Activated naive CD8-positive, alpha-beta T cell (primary cell): ENCODE data around the gene PRPF18.

Experiments
- H3K27ac Mint-ChIP-seq: one replicate; pipeline ENCODE4 v1.8.0; 2021; ENCODE audit warnings: mixed read lengths
- H3K27me3 Mint-ChIP-seq: one replicate; pipeline ENCODE4 v1.8.0; 2021; ENCODE audit warnings: mixed read lengths
- H3K36me3 Mint-ChIP-seq: one replicate; pipeline ENCODE4 v1.8.0; 2021; ENCODE audit warnings: mixed read lengths
- H3K4me1 Mint-ChIP-seq: one replicate; pipeline ENCODE4 v1.8.0; 2021; ENCODE audit warnings: low read depth, mixed read lengths
- H3K4me3 Mint-ChIP-seq: one replicate; pipeline ENCODE4 v1.8.0; 2021; ENCODE audit warnings: mild to moderate bottlenecking, mixed read lengths
- H3K9me3 Mint-ChIP-seq: one replicate; pipeline ENCODE4 v1.8.0; 2021; ENCODE audit warnings: low read depth, mixed read lengths

The PRPF18 gene

DNA sequence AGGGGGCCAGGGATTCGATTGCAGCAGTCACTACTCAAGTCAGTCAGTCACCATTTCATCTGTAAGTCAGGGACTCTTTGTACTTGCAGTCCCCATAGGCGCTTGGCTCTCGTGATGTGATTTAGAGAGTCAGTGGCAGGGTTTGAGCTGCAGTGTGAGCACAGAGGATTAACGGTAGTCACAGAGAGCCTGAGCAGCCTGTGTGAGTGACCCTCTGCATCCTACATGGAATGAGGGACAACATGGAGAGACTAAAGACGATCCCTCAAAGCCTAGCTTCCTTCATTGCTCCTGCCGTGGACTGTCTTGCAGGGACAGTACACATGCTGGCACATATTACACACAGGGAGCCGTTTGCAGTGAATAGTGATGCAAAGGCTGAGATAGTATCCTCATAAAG is 56.3 kb downstream of the PRPF18 start:
- peaks cover 54% of the 10 kb centered on the region for H3K36me3 Mint-ChIP-seq

DNA sequence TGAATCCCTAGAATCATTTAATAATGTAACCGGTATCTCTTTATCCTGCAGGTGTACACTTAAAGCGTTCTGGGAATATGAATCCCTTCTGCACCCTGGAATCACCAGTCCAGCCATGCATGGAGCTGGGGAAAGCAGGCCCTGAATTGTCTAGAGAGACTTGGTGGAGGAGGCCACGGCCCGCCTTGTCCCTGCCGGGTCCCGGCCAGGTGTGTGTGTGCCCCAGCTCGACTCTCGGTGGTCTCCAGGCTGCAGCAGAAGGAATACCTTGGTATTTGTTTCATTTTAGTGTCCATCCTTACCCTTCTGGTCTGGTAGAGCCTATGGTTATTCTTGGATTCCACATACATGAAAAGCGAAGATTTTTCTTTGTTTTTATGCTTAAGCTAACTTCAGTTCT is 58.1 kb downstream of the PRPF18 start:
- Mint-ChIP-seq H3K9me3 (peaks cover 25% of the 10 kb centered on the region), H3K27ac (no peak overlapping the region), H3K4me3 (no peak overlapping the region), H3K27me3 (no peaks in the 10 kb centered on the region), H3K4me1 (peaks cover 16% of the 10 kb centered on the region), H3K36me3 (peaks cover 46% of the 10 kb centered on the region)

More for the DNA sequence above, 56.3 kb downstream of the PRPF18 start:
- Mint-ChIP-seq H3K27ac (no peak overlapping the region), H3K9me3 (peaks cover 28% of the 10 kb centered on the region), H3K4me1 (peaks cover 4% of the 10 kb centered on the region), H3K4me3 (no peak overlapping the region), H3K27me3 (no peaks in the 10 kb centered on the region)

DNA sequence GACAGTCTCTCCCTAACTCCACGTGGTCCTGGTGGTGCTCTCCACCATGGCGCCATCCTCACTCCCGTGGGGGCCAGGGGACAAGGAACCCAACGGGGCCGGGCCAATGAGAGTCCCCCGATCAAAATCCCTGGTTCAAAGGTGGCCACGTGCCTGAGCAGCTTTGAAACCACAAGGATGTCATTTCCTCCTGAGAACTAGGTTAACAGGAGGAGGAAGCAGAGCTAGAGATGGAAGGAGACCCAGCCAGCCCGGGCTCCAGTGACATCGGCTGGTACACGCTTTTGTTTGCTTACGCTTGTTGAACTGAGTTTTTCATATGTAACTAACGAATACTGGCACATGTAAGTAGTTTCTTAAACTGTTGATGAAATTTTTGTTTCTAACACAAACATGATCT is 61.7 kb downstream of the PRPF18 start:
- Mint-ChIP-seq H3K27me3 (no peaks in the 10 kb centered on the region), H3K36me3 (peaks cover 13% of the 10 kb centered on the region), H3K27ac (no peak overlapping the region), H3K4me1 (peaks cover 16% of the 10 kb centered on the region), H3K9me3 (no peaks in the 10 kb centered on the region), H3K4me3 (no peak overlapping the region)

DNA sequence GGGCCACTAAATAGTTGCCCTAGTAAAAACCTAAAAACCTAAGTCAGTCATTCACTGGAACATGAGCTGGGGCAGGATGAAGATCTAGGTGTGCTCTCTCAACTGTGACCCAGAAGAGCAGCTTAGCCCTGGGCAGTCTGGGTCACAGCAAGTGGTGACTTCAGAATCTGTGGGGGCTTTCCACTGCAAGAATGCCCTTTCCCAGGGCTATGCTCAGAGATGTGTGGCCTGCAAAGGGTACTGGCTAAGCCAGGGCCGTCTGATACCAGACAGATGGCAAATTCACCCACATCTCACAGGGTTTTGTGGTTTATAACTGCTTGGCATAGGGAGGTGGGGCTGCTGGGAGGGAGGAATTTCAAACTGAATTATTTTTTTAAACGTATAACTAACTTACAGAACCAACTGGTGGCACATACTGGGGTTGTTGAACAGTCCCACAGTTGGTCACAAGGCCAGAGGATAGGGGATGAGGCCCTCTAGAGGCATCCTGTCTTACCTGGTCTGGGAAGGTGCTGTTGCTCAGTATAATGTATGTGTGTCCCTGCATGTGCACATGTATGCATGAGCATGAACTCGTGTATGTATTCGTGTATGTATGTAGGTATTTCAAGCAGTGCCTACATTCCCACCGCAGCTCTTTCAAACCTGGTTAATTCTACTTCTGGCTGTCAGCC is 63.2 kb downstream of the PRPF18 start:
- peaks cover 13% of the 10 kb centered on the region for H3K36me3 Mint-ChIP-seq
- no peaks in the 10 kb centered on the region for H3K27me3 Mint-ChIP-seq
- H3K9me3 Mint-ChIP-seq = no peaks in the 10 kb centered on the region
- H3K27ac Mint-ChIP-seq = no peak overlapping the region
- H3K4me3 Mint-ChIP-seq = no peak overlapping the region
- peaks cover 16% of the 10 kb centered on the region for H3K4me1 Mint-ChIP-seq

DNA sequence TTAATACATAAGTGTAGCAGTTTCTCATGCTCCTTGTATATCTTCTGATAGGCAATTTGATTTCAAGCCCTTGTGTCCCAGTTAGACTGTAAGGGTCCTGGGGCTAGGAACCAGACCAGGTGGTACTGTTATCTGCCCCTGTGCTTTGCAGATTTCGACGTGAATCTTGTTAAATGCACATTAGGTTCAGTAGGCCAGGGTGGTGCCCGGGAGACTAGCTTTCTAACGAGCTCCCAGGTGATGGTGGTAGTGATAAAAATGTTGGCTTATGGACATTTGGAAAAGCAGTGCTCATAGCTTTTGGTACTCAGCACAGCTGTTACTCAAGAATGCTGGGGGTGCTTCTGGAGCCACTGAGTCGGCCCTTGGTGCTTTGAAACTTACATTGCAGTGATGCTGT is 64.2 kb downstream of the PRPF18 start:
- Mint-ChIP-seq H3K4me3 (no peak overlapping the region), H3K4me1 (peaks cover 16% of the 10 kb centered on the region), H3K27me3 (no peaks in the 10 kb centered on the region), H3K27ac (no peak overlapping the region), H3K36me3 (peaks cover 7% of the 10 kb centered on the region), H3K9me3 (no peaks in the 10 kb centered on the region)

DNA sequence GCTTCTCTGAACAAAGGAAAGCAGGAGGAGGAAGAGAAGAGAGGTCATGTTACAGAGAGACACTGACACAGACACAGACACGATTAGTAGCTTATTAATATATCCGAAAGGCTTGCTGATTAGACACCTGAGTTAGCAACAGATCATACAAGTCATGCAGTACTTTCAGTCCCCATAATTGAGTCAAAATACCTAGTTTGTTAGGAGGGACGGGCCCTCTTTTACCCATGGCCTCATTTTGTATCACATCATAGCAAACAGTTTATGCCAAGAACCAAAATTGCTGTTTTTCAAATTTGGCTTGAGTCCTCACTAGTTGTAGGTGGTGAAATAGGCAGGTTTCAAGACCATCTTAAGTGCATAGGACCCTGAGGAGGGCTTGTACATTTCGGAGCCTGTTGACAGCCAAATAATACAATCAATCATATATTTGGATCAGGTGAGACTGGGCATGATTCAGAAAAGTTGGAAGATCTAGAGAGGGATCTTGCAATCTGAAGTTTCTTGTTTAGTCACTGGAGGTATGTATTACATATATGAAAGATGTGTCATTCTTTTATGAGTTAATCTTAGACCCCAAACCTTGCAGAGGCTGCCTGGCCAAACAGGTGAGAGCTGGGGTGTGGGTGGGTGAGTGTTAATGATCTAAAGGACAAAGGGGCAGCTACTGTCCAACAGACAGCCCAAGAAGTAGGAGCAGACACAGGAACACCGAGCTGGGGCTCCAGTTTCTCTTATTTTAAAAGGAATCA is 65.4 kb downstream of the PRPF18 start:
- Mint-ChIP-seq H3K27me3 (no peaks in the 10 kb centered on the region), H3K27ac (no peak overlapping the region), H3K4me1 (peaks cover 16% of the 10 kb centered on the region), H3K4me3 (no peak overlapping the region), H3K9me3 (no peaks in the 10 kb centered on the region), H3K36me3 (peaks cover 4% of the 10 kb centered on the region)

DNA sequence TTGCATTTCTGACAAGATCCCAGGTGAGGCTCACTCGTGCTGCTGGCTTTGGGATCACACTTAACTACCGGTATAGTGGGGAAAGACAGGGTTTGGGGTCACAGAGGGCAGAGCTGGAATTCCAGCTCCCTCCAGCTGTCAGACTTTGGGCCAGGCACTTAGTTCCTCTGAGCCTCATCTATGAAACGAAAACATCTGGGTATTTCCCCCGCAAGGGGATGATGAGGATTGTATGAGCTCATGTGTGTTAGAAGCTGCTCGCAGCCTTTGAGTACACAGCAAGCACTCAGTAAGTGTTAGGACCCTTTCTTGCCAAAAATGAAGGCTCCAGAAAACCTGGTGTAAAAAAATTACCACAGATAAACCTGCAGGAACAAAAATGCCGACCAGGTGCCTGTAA is 66.1 kb downstream of the PRPF18 start:
- H3K36me3 Mint-ChIP-seq = peaks cover 2% of the 10 kb centered on the region
- H3K27ac Mint-ChIP-seq = no peak overlapping the region
- H3K9me3 Mint-ChIP-seq = no peaks in the 10 kb centered on the region
- H3K4me1 Mint-ChIP-seq = peaks cover 13% of the 10 kb centered on the region
- no peaks in the 10 kb centered on the region for H3K27me3 Mint-ChIP-seq
- no peak overlapping the region for H3K4me3 Mint-ChIP-seq

DNA sequence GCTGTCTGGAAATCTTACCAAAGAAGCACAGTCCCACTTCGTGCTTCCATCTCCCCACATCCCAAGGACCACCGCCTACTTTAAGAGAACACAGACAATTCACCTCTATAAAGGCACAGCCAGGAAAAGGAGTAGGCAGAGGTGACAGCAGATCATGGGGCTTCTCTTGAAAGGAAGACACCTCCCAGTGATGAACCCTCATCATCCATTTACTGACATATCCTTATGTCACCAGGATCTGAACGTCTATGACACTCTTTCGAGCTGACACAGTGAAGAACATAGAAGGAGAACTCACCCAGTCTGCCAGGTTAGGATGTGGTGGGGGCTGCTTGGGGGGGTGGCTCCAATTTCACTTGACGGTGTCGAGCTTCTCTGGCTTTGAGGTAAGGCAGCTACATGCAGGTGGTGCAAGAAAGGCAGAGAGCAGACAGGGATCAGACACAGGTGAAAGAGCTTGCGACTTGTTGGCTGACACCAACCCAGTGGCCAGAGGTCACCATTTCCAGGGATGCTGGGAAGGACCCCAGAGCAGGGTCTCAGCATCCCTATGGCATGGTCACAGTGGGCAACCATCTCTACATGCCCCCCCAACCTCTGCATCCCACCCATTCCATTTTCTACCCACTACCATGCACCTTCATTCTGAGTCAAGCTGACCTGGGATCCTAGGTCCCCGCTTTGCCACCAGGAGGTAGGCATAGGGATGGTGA is 67.5 kb downstream of the PRPF18 start:
- Mint-ChIP-seq H3K4me1 (peaks cover 2% of the 10 kb centered on the region), H3K27me3 (no peaks in the 10 kb centered on the region), H3K36me3 (no peaks in the 10 kb centered on the region), H3K27ac (no peak overlapping the region), H3K9me3 (no peaks in the 10 kb centered on the region), H3K4me3 (no peak overlapping the region)

DNA sequence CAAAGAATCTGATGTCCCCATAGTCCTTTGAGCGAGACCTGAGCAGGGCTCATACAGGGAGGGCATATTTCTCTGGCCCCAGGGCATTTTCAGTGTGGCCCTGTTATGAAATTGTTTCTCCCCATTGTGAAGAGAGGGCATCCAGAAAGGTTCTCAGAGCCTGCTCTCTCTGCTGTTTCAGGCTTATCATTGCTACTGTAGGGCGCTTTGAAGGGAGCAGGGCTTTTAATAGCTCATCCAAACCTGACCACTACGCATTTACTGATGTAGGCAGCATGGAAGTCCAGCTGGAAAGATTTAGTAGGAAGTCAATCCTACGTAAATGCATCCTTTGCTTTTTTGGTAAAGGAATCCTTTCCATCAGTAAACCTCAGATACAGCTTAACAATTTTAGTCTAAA is 68.1 kb downstream of the PRPF18 start:
- H3K4me3 Mint-ChIP-seq = no peak overlapping the region

DNA sequence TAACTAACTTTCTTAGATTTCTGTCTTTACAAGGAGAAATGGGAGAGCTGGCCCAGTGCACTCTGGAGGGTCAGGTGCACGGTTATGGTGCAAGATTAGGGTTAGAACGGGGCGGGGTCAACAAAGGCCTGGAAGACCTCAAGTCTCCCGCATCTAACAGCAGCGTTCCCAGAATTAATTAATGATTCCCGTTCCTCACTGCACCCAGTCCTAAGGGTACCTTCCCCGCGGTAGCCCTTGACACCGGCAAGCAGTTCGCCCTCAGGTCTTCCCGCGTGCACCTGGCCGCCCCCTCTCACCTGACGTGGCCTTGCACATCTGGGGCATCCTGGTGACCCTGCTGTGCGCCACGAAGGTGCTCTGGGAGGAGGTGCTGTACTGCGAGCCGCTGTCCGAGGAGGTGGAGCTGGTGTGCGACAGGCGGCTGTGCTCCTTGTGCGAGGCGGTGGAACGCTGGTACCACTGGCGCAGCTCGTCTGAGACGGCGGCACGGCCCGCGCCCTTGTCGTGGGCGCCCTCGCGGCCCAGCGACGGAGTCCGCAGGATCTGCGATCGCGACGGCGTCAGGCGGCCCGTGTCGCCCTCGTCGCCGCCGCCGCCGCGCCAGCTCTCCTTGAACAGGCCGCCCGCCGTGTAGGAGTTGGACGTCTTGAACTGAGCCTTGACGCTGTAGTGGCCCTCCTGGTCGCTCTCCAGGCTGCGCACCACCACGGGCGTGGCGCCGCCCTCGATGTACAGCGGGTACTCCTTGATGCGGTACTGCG is 69.8 kb downstream of the PRPF18 start:
- no peak overlapping the region for H3K4me3 Mint-ChIP-seq
- no peaks in the 10 kb centered on the region for H3K36me3 Mint-ChIP-seq
- no peak overlapping the region for H3K27ac Mint-ChIP-seq
- no peaks in the 10 kb centered on the region for H3K27me3 Mint-ChIP-seq
- peaks cover 9% of the 10 kb centered on the region for H3K4me1 Mint-ChIP-seq
- H3K9me3 Mint-ChIP-seq = no peaks in the 10 kb centered on the region

More for the DNA sequence above, 68.1 kb downstream of the PRPF18 start:
- H3K4me1 Mint-ChIP-seq = peaks cover 3% of the 10 kb centered on the region
- no peaks in the 10 kb centered on the region for H3K36me3 Mint-ChIP-seq
- H3K27me3 Mint-ChIP-seq = no peaks in the 10 kb centered on the region
- H3K9me3 Mint-ChIP-seq = no peaks in the 10 kb centered on the region
- H3K27ac Mint-ChIP-seq = no peak overlapping the region

DNA sequence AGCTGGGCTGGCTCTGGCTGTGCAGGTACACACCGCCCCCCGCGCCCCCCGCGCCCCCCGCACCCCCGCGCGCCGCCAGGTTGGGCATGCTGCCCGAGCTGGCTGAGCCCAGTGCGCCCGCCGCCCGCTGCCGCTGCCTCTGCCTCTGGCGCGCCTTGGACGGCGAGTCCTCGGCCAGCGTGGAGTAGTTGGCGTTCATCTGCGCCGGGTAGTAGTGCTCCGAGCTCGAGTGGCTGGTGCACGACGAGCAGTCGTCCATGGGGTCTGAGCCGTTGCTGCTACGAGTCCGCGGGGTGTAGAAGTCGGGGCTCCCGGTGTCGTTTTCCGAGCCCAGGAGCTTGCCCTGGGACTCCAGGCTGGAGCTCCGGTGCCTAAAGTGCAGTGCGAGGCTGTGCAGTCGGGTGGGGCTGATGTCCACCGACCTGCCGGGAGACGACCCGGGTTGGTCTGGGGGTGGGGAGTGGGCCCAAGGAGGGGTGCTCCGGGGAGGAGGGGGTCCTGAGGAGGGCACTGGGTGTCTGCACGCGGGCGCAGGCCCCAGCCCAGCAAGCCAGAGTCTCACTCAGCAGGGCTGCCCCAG is 70.4 kb downstream of the PRPF18 start:
- no peaks in the 10 kb centered on the region for H3K27me3 Mint-ChIP-seq
- H3K4me3 Mint-ChIP-seq = no peak overlapping the region
- no peaks in the 10 kb centered on the region for H3K9me3 Mint-ChIP-seq
- H3K4me1 Mint-ChIP-seq = peaks cover 9% of the 10 kb centered on the region
- H3K36me3 Mint-ChIP-seq = no peaks in the 10 kb centered on the region
- H3K27ac Mint-ChIP-seq = no peak overlapping the region

DNA sequence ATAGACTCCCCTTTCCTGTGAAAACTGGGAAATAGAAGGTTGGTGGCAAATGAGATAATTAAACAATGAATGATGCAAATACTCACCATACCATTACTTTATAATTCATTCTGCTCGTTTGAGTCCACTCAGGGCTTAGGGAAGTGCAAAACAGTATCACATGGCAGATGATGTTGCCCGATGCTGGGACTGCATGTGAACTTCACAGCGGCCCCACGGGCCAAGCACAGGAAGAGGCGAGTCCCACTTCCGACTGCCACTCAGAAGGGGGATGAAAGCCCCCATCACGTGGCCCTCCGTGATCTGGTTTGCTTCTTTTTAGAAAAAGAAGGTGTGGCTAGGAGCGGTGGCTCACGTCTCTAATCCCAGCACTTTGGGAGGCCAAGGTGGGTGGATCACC is 71.5 kb downstream of the PRPF18 start:
- H3K4me3 Mint-ChIP-seq = peak overlapping the region; percentile 7
- H3K36me3 Mint-ChIP-seq = no peaks in the 10 kb centered on the region
- H3K9me3 Mint-ChIP-seq = no peaks in the 10 kb centered on the region
- peaks cover 9% of the 10 kb centered on the region for H3K4me1 Mint-ChIP-seq
- no peak overlapping the region for H3K27ac Mint-ChIP-seq
- no peaks in the 10 kb centered on the region for H3K27me3 Mint-ChIP-seq

DNA sequence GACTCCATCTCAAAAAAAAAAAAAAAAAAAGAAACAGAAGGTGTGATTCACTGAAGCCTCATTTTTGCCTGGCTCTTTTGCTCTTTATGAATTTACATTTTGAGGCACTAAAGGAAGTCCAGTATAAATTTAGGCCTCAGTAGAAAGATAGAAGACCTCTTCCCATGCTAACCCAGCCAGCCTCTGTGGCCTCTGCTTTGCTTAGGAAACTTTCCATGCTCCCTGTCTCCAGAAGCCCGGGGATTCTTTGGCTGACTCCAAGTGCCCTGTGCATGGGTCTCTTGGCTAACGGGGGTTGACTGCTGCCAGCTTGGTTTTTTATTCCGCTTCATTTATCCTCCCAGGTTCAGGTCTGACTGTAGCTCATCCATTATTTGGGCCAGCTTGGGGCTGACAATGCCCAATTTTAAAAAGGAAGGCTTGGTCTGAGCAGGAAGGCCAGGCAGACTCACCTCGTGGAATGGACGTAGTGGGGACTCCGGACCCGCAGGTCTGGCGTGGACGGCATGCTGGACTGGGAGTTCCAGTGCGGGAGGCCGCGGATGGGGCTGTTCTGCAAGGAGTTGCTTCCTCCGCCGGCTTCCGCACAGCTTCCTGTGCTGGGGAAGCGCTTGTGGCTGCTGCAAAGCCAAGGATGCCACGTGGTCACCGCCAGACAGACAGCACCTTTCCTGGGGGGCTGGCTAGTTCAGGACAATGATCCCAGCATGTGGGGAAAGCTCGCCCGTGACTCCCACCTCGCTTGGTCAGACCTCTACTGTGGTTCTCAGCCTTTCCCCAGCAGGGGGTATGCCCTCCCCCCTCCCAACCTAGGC is 72.3 kb downstream of the PRPF18 start:
- Mint-ChIP-seq H3K9me3 (no peaks in the 10 kb centered on the region), H3K27ac (no peak overlapping the region), H3K27me3 (no peaks in the 10 kb centered on the region), H3K4me1 (peaks cover 9% of the 10 kb centered on the region), H3K36me3 (no peaks in the 10 kb centered on the region), H3K4me3 (peak overlapping the region; percentile 20)
